Endodermal cell (in vitro differentiated cells): ENCODE results near the gene PRORP. TPM values are rescaled to one million over a fixed set of nuclear protein-coding genes. Genes with fewer than 3 reads are reported as not detected.

Experiments
- DNase-seq: peaks from one replicate; pipeline ENCODE4 v3.0.0-alpha.2; 2017
- H3K27ac ChIP-seq: 2 replicates; pipeline ENCODE4 v1.5.1; 2013; ENCODE audit warnings: mild to moderate bottlenecking, low read depth, low read length, moderate library complexity
- H3K27me3 ChIP-seq: 2 replicates; pipeline ENCODE4 v1.6.1; 2013; ENCODE audit warnings: mild to moderate bottlenecking, low read length, moderate library complexity; ENCODE audit not compliant: insufficient read depth, control insufficient read depth, poor library complexity, severe bottlenecking
- H3K36me3 ChIP-seq: 2 replicates; pipeline ENCODE4 v1.7.0; 2013; ENCODE audit warnings: mild to moderate bottlenecking, low read length, moderate library complexity; ENCODE audit not compliant: control insufficient read depth, insufficient read depth
- H3K4me1 ChIP-seq: one replicate; pipeline ENCODE4 v1.7.0; 2013; ENCODE audit warnings: low read length; ENCODE audit not compliant: control insufficient read depth, insufficient read depth
- H3K4me3 ChIP-seq: 2 replicates; pipeline ENCODE4 v1.5.1; 2013; ENCODE audit warnings: mild to moderate bottlenecking, low read length, moderate library complexity
- H3K9ac ChIP-seq: 2 replicates; pipeline ENCODE4 v1.6.1; 2013; ENCODE audit warnings: mild to moderate bottlenecking, low read length, moderate library complexity; ENCODE audit not compliant: poor library complexity, severe bottlenecking; ENCODE audit errors: extremely low read depth
- H3K9me3 ChIP-seq: 2 replicates; pipeline ENCODE4 v1.6.1; 2013; ENCODE audit warnings: mild to moderate bottlenecking, low read length, moderate library complexity; ENCODE audit not compliant: control insufficient read depth
- H3K27ac Mint-ChIP-seq: 2 replicates; pipeline ENCODE4 v1.8.0; 2020; ENCODE audit warnings: mixed read lengths
- H3K27me3 Mint-ChIP-seq: 2 replicates; pipeline ENCODE4 v1.8.0; 2021; ENCODE audit warnings: mild to moderate bottlenecking, mixed read lengths; ENCODE audit not compliant: insufficient read depth
- H3K36me3 Mint-ChIP-seq: 2 replicates; pipeline ENCODE4 v1.8.0; 2020; ENCODE audit warnings: low read depth, mixed read lengths
- H3K4me1 Mint-ChIP-seq: 2 replicates; pipeline ENCODE4 v1.8.0; 2020; ENCODE audit warnings: mixed read lengths
- H3K4me3 Mint-ChIP-seq: 2 replicates; pipeline ENCODE4 v1.8.0; 2020; ENCODE audit warnings: mild to moderate bottlenecking, moderate library complexity, mixed read lengths
- H3K9me3 Mint-ChIP-seq: 2 replicates; pipeline ENCODE4 v1.8.0; 2020; ENCODE audit warnings: mild to moderate bottlenecking, mixed read lengths
- CTCF ChIP-seq: fragments of 200-600 bp; sonication (generic); conservative IDR thresholded peaks from 2 replicates; pipeline ENCODE4 v1.5.0; 2021; ENCODE audit warnings: antibody characterized with exemption, mild to moderate bottlenecking
- WGBS, 2 experiments: methylation state at CpG; one replicate each; pipeline versions ENCODE4 v1.1.5 to v1.1.7; 2013; ENCODE audit warnings: missing lambda C conversion rate in 2 of 2, mixed read lengths in 1 of 2; ENCODE audit not compliant: insufficient coverage in 1 of 2, insufficient read length in 1 of 2; 5-methylcytosine and 5-hydroxymethylcytosine counted together
- total RNA-seq, 2 donors: library from RNA; stranded (reverse); fragmentation: NEBNext Ultra II Directional in 1 of 2; extraction: Animal tissue kit (Norgen Biotek cat#: 25700) in 1 of 2; gene quantifications; 2 replicates in 1 of 2; 3 replicates in 1 of 2; pipeline ENCODE4 v1.2.1, GENCODE V29; 2021

The PRORP gene
- total RNA-seq, 2 donors from 2014 or later, result 45.6 to 57.2 TPM

GRCh38 chr14:35123388-35123703 lies 994 bp downstream of the PRORP start:
- H3K27me3 Mint-ChIP-seq, result no peaks in the 10 kb centered on the region
- H3K36me3 Mint-ChIP-seq, result peaks cover 23% of the 10 kb centered on the region
- no peaks in the 10 kb centered on the region for H3K4me1 ChIP-seq
- no peaks in the 10 kb centered on the region for H3K9me3 ChIP-seq
- H3K4me1 Mint-ChIP-seq, result peaks cover 19% of the 10 kb centered on the region
- WGBS, 2 experiments, result 64 to 65% methylated on average over 3 of the region's 3 CpGs
- peak overlapping the region; percentile 93 for H3K4me3 ChIP-seq
- no peak for TF ChIP-seq CTCF
- peaks cover 25% of the 10 kb centered on the region for H3K36me3 ChIP-seq
- H3K27ac Mint-ChIP-seq, result peak overlapping the region; percentile 100
- peak overlapping the region; percentile 96 for H3K4me3 Mint-ChIP-seq
- no peak overlapping the region for H3K27ac ChIP-seq
- no peak for DNase-seq
- no peaks in the 10 kb centered on the region for H3K27me3 ChIP-seq
- peak overlapping the region; percentile 94 for H3K9ac ChIP-seq
- no peaks in the 10 kb centered on the region for H3K9me3 Mint-ChIP-seq

DNA sequence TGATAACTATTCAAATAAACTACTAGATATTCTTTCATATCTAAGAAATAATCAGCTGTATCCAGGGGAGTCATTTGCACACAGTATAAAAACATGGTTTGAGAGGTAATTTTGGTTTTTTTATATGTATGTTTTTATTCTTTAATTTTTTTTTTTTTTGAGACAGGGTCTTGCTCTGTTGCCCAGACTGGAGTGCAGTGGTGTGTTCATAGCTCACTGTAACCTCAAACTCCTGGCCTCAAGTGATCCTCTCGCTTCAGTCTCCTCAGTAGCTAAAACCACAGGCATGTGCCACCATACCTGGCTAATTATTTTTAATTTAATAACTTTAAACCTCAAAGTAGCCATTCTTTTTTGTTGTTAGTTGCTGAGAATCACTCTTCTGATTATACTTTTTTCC lies 1.8 kb downstream of the PRORP start:
- TF ChIP-seq CTCF, result no peak
- Histone ChIP-seq H3K4me3 (peak overlapping the region; percentile 93), H3K9me3 (no peaks in the 10 kb centered on the region), H3K36me3 (peaks cover 32% of the 10 kb centered on the region), H3K9ac (no peak overlapping the region), H3K27ac (no peak overlapping the region), H3K27me3 (no peaks in the 10 kb centered on the region), H3K4me1 (no peaks in the 10 kb centered on the region)
- no peak for DNase-seq
- H3K9me3 Mint-ChIP-seq, result no peaks in the 10 kb centered on the region
- no peak overlapping the region for H3K27ac Mint-ChIP-seq
- H3K36me3 Mint-ChIP-seq, result peaks cover 28% of the 10 kb centered on the region
- H3K4me1 Mint-ChIP-seq, result peaks cover 19% of the 10 kb centered on the region
- H3K4me3 Mint-ChIP-seq, result no peak overlapping the region
- WGBS, 2 experiments, result 88 to 100% methylated on average over 1 of the region's 1 CpG
- no peaks in the 10 kb centered on the region for H3K27me3 Mint-ChIP-seq

DNA sequence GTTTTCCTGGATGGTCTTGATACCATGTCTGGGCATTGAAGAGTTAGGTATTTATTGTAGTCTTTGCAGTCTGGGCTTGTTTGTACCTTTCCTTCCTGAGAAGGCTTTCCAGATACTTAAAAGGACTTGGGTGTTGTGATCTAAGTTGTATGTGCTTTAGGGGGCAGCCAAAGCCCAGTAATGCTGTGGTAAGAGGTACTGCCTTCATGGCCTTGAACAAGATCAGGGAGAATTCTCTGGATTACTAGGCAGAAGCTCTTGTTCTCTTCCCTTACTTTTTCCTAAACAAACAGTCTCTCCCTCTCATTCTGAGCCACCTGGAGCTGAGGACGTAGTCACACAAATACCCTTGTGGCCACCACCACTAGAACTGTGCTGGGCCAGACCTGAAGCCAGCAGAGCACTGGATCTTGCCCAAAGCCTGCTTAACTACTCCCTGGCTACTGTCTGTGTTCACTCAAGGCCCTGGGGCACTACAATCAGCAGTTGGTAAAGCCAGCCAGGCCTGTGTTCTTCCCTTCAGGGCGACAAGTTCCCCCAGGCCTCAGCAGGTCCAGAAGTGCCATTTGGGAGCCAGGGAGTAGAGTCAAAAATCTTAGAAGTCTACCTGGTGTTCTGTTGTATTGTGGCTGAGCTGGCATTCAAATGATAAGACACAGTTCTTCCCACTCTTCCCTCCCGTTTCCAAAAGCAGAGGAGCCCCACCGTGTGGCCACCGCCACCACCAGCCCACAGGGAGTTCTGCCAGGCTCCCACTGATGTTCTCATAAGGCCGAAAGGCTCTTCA lies 11.4 kb downstream of the PRORP start:
- WGBS, 2 experiments, result 67 to 72% methylated on average over 3 to 6 of the region's 6 CpGs
- H3K27ac Mint-ChIP-seq, result peak overlapping the region; percentile 44
- H3K36me3 ChIP-seq, result peaks cover 58% of the 10 kb centered on the region
- peaks cover 3% of the 10 kb centered on the region for H3K4me1 Mint-ChIP-seq
- H3K4me3 Mint-ChIP-seq, result no peak overlapping the region
- H3K4me3 ChIP-seq, result no peak overlapping the region
- peaks cover 40% of the 10 kb centered on the region for H3K36me3 Mint-ChIP-seq
- H3K4me1 ChIP-seq, result no peaks in the 10 kb centered on the region
- no peak overlapping the region for H3K27ac ChIP-seq
- no peaks in the 10 kb centered on the region for H3K9me3 Mint-ChIP-seq
- peak; percentile 59 for TF ChIP-seq CTCF
- no peak overlapping the region for H3K9ac ChIP-seq
- peaks cover 4% of the 10 kb centered on the region for H3K9me3 ChIP-seq
- no peak for DNase-seq
- no peaks in the 10 kb centered on the region for H3K27me3 Mint-ChIP-seq
- H3K27me3 ChIP-seq, result no peaks in the 10 kb centered on the region
